Ammon's horn (tissue), 1 donor: ENCODE measurements around the gene KIAA1328.
"Not testable (repeated sequence)": the region's sequence is repeated elsewhere in the genome, so short reads cannot be mapped to it uniquely, and the experiment has no call there.

Source experiments
- DNase-seq: peaks from one replicate; pipeline ENCODE4 v3.0.0-alpha.2; 2016; ENCODE audit warnings: low spot score

The KIAA1328 gene

GRCh38 chr18:36828630-36829361 is at the start of gene KIAA1328, which contains the start of gene TPGS2:
KIAA1328 (plus strand) TSS chr18:36829127; CDS start chr18:36829139, 12 bp downstream.
TPGS2 (minus strand) TSS chr18:36829002; CDS start chr18:36828767, 235 bp downstream.
- peak; percentile 92 for DNase-seq

GRCh38 chr18:36780748-36781147 is 48.2 kb upstream of the KIAA1328 start:
- DNase-seq = no peak

GRCh38 chr18:36782710-36783109 is 46.2 kb upstream of the KIAA1328 start:
- DNase-seq = no peak

DNA sequence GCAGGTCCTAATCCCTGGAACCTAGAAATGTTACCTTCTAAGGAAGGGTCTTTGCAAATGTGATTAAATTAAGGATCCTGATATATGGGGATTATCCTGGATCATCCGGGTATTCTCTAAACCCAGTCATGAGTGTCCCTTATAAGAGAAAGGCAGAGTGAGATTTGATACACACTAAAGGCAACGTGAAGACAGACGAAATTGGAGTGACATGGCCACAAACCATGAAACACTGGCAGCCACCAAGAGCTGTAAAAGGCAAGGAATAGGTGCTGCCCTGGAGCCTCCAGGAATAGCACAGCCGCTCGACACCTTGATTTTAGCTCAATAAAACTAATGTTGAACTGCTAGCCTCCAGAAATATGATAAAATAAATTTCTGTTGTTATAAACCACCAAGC is 45.1 kb upstream of the KIAA1328 start:
- DNase-seq = no peak

DNA sequence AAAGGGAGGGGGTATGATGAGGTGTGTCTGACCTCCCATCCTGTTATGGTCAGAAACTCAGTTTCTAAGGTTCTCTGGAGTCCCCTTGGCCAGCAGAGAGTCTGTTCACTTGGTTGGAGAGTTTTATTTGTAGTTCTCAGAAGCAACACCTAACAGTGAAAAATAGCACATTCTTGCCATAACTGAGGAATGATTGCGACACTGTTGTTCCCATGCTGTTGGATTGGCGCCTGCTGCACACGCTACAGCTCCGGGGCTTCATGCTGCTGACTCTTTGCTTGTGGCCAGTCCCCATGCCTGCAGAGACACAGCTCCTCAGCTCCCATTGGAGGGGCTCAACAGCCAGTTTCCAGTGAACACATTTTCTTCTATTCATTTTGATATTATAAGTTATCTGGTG is 42.2 kb upstream of the KIAA1328 start:
- DNase-seq = peak; percentile 57

DNA sequence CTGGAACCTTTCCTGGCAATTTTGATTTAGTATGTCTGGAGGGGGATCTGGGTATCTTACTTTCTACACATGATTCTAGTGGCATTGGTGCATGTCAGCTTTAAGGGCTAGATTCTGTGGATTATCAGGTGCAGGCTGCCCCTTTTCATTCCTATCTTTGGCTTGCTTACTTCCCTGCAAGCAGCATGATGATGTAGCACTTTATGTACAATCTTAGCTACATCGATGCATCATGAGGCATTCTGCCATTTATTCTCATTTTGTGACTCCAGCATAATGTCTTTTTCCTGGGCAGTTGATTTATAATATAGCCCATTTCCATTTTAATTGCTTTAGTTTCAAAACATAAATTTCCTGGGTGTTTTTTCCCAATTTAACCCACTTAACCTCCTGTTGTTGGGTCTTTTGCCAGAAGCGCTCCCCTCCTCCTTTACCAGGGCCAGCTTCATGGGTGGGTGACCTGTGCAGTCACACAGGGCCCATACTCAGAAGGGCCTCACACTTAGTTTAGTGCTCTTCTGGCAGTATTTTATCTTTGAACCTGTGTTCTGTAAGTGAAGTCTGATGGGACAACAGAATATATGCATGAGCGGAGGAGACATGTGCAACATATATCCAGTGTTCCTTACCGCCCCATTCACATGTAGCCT is 36.2 kb upstream of the KIAA1328 start:
- DNase-seq = no peak

DNA sequence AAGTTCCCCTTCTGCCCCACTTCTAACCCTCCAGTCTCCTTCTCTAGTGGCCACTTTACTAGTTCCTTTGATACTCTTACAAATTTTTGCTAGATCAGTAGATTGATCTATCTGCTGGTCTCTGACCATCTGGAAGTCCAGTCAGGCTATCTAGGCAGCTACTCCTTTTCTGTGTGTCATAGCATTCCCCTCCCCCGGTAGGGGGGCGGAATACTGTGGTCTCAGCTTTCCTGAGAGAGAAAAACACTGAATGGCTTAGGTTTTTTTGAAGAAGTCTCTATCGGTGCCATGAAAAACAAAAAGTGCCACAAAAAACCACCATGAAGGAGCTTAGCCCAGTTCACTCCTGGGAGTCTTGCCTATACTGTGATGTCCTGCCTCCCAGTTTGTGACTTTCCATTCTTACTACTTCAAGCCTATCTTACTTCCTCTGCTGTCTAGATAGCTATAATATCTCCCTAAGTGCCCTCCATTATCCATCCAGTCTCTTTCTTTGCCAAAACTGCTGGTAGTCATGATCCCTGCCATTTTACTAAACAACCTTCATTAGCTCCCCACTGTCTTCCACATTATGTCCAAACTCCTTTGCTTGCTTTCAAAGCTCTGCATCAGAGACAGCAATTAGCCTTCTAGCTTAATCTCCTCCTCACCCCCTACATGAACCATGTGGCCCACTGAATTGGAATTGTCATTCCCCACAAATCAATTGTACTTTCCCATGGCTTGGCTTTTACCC is 30.0 kb upstream of the KIAA1328 start:
- DNase-seq = no peak

DNA sequence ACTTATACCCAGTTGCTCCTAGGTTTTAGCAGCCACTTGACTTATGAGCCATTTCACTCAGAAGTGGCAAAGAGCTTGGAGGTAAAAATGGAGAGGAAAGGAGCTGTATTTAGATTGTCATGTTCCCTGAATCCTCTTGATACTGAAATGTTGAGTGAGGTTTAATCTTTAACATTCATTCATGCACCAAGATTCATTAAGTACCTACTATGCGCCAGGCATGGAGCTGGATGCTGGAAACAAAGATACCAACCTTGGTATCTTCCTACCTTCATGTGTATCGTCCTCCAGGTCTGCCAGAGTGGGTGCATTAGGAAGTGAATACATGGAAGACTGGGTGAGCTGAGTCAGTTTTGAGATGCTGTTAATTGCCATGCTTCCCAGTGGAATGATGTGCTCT is 23.8 kb upstream of the KIAA1328 start:
- DNase-seq = no peak

DNA sequence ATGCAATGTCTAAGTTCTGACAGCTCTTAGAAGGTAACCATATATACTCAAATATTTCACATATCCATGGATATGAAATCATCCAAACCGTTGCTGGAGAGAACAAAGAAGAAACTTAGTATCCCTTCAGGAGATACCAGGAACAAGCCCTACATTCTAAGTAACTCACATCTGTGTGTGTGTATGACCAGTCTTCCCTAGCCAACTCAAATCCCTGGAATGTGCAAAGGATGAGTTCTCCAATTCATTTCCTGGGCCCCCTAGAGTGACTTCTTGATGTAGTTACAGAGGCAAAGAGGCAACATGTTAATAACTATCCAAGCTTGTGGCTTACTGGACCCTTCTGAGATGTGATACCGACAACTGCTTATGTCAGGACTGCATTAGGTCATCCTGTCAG is 20.2 kb upstream of the KIAA1328 start:
- no peak for DNase-seq

GRCh38 chr18:36809590-36810381 is 19.1 kb upstream of the KIAA1328 start:
- DNase-seq = peak; percentile 89

GRCh38 chr18:36811430-36811829 is 17.5 kb upstream of the KIAA1328 start:
- DNase-seq = no peak

GRCh38 chr18:36811955-36812354 is 17.0 kb upstream of the KIAA1328 start:
- no peak for DNase-seq

DNA sequence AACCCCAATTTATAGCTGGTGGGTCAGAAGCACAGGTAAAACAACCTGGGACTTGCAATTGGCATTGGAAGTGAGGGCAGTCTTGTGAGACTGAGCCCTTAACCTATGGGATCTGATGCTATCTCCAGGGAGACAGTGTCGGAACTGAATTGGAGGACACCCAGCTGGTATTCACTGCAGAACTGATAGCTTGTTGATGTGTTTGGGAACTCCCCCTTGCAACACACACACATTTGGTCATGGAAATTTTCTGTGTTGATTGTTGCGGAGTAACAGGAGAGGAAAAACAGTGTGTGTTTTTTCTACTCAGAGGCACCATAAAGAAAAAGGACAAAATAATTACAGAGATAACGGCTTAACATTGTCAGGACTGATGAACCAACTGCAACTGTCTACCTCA is 16.2 kb upstream of the KIAA1328 start:
- DNase-seq = peak; percentile 37

DNA sequence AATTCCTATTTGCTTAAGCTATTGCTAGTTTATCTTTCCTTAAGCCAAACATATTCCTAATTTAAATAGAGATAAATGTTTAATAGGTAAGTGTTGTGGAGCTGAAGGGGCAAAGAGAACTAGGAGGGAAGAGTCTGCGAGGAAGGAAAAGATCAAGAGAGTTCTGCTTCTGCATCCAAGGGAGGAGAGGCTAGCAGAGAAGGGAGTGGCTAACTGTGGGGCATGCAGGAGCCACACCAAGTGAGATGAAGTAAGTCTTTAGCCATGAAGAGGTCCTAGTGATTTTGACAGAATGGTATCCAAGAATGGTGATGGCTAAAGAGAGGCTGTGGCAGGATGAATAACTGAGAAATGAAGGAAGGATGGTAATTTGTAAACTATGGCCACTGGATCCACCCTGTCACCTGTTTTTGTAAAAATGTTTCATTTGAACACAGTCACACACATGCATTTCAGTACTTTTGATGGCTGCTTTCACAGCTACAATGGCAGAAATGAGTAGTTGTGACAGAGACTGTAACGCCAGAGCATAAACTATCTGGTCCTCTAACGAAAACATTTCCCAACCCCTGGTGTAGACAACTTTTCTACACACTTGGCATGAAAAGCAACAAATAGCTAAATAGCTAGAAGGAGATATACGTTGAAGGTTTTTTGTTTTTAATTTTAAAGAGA is 15.7 kb upstream of the KIAA1328 start:
- no peak for DNase-seq

GRCh38 chr18:36813824-36814223 is 15.1 kb upstream of the KIAA1328 start:
- no peak for DNase-seq

DNA sequence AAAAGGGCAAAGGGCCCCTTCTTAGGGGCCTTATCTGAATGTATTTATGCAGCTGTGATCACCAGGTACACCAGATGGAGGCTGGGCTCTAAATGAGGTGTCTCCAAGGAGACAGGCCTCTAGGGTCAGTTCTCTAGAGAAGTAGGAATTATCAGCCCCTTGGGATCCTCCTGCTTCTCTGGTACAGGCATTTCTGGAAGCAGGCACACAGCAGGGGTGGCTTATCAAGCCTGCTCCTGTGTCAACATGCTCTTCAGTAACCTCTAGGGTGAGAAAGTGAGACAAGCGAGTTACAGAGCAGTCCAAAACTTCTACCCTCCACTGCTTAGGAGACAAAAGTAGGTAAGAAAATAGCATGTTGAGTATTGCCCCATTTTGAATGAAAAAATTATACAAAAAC is 13.9 kb upstream of the KIAA1328 start:
- no peak for DNase-seq

DNA sequence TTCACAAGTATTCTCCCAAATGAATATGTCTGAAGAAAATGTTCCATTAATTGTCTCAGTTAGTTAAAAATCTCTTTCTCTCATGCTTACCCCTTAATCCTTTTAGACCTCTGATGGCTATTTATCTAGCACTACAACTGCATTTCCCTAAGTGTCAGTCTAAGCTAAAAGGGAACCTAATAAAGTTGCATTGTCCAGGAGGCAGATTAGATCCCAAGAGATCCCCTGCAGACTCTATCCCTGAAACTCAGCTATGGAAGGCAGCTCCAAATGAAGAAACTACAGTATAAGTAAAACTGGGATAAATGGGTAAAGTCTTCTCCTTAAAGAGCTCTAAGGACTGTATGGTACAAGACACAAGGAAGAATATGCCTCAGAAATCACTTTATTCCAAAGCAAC is 12.8 kb upstream of the KIAA1328 start:
- not testable (repeated sequence) for DNase-seq

DNA sequence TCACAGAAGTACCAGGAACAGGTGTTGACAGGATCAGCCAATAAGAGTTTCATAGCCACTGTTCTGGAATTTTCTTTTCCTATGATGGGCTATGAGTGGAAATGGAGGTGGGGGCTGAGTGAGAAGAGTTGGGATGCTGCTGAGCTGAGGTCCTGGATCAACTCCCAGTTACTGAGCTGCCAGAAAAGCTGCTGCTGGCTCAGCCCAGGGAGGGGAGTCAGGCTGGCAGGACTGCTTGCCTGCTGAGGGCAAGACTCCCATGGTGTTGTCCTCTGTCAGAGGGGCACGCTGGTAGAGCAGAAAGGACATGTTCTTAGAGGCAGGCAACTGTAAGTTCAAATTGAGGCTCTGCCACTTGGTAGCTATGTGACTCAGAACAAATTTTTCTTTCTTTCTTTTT is 11.9 kb upstream of the KIAA1328 start:
- DNase-seq = no peak

GRCh38 chr18:36818652-36819051 is 10.3 kb upstream of the KIAA1328 start:
- no peak for DNase-seq

DNA sequence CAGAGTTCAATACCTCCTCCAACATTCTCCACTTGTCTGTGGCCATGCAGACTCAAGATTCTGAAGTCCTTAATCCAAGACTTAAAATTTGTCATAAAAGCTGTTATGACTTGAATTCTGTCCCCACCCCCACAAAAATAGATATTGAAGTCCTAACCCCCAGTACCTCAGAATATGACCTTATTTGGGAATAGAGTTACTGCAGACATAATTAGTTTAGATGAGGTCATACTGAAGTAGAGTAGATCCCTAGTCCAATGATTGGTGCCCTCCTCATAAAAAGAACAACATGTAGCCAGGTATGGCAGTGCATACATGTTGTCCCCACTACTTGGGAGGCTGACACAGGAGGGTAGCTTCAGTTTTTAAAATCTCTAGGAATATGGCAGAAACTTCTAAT is 9.3 kb upstream of the KIAA1328 start:
- DNase-seq = no peak

DNA sequence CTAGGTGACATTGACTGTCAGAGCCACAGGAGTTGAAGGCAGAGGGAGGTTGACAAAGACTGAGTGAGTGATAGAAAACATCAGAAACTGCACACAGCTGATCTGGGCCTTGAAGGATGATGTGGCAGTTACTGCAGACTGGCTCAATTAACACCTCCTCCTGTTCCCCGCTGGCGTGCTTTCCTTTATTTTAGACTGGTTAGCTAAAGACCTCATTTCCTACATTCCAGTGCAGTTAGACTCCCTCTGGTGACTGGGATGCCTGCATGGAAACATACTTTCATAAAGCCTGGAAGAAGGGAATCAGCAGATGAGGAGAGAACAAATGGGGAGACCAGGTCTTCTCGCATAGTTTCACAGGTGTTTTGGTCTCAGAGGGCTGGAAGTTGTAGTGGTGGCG is 7.2 kb upstream of the KIAA1328 start:
- DNase-seq = no peak

DNA sequence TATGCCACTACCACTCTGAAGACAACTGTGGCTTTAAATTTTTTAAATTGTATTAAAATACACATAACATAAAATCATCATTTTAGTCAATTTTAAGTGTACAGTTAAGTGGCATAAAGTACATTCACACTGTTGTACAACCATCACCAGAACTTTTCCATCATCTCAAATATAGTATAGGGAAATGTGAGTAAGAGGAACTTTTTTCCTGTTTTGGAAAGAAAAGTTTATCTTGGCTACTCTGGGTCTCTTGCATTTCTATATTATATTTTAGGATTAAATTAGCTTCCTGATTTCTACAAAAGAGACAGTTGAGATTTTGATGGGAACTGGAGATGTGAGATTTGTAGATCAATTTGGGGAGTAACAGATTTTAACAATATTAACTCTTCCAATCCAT is 3.4 kb upstream of the KIAA1328 start:
- no peak for DNase-seq
